CD4-positive, alpha-beta T cell treated with Interleukin-1 beta for 1 hour (primary cell): Measurements from ENCODE around the gene PRR35.
"Not testable (repeated sequence)": the region's sequence is repeated elsewhere in the genome, so short reads cannot be mapped to it uniquely, and the experiment has no call there.

ENCODE experiments used
- DNase-seq, 2 donors: peaks; one replicate each; pipeline ENCODE4 v3.0.0-alpha.2; 2020 to 2022

Gene PRR35

GRCh38 chr16:597655-598054 is 37.5 kb downstream of the PRR35 start:
- DNase-seq: not testable (repeated sequence)

- DNase-seq: no peak
These were observed 38.9 kb downstream of the PRR35 start for GRCh38 chr16:598823-599739.

- DNase-seq: no peak
These were observed 40.6 kb downstream of the PRR35 start for GRCh38 chr16:600781-601180.

GRCh38 chr16:603933-604332 is 43.7 kb downstream of the PRR35 start:
- no peak for DNase-seq

- DNase-seq: no peak
These were observed 46.6 kb downstream of the PRR35 start for GRCh38 chr16:606656-607307.

GRCh38 chr16:608019-608418 is 47.8 kb downstream of the PRR35 start:
- no peak for DNase-seq

- DNase-seq: no peak
These were observed 49.1 kb downstream of the PRR35 start for GRCh38 chr16:609316-609715.

GRCh38 chr16:609984-610383 is 49.8 kb downstream of the PRR35 start:
- DNase-seq: no peak

- peak; percentile 48 to 59 for DNase-seq
These were observed 50.6 kb downstream of the PRR35 start for GRCh38 chr16:610513-611381.

GRCh38 chr16:615122-615521 is 54.9 kb downstream of the PRR35 start:
- DNase-seq: no peak
